Natural killer cell (primary cell): ENCODE data around the gene BICC1. TPM values are rescaled to one million over a fixed set of nuclear protein-coding genes. Genes with fewer than 3 reads are reported as not detected.

Experiments
- ATAC-seq, 3 donors: fragments of 150-1000 bp in 2 of 3; fragments of 200-7000 bp in 1 of 3; cut with Tn5 transposase; 1 replicate in 1 of 3; 2 replicates in 2 of 3; pipeline ENCODE4 v1.10.0; 2021; ENCODE audit warnings: mild to moderate bottlenecking in 2 of 3, moderate library complexity in 2 of 3
- DNase-seq, 2 donors: peaks; one replicate each; pipeline versions ENCODE4 v3.0.0 to v3.0.0-alpha.2; 2013 to 2021; ENCODE audit warnings: mixed read lengths in 1 of 2
- H3K27ac ChIP-seq: one replicate; pipeline ENCODE4 v1.5.1; 2013; ENCODE audit warnings: mild to moderate bottlenecking, low read length
- H3K27me3 ChIP-seq: one replicate; pipeline ENCODE4 v1.6.1; 2013; ENCODE audit warnings: low read length; ENCODE audit not compliant: control insufficient read depth, insufficient read depth
- H3K36me3 ChIP-seq: one replicate; pipeline ENCODE4 v1.6.1; 2013; ENCODE audit warnings: low read length; ENCODE audit not compliant: control insufficient read depth, insufficient read depth
- H3K4me1 ChIP-seq: one replicate; pipeline ENCODE4 v1.6.1; 2013; ENCODE audit warnings: low read length; ENCODE audit not compliant: control insufficient read depth, insufficient read depth
- H3K4me3 ChIP-seq: one replicate; pipeline ENCODE4 v1.5.1; 2013; ENCODE audit warnings: low read length
- H3K9me3 ChIP-seq: one replicate; pipeline ENCODE4 v1.6.1; 2013; ENCODE audit warnings: low read length; ENCODE audit not compliant: control insufficient read depth, insufficient read depth
- H3K27ac Mint-ChIP-seq, 2 donors: one replicate each; pipeline ENCODE4 v1.8.0; 2022; ENCODE audit warnings: mild to moderate bottlenecking in 2 of 2, mixed read lengths in 2 of 2, moderate library complexity in 1 of 2
- H3K27me3 Mint-ChIP-seq, 2 donors: one replicate each; pipeline ENCODE4 v1.8.0; 2022; ENCODE audit warnings: low read depth in 2 of 2, mixed read lengths in 2 of 2
- H3K36me3 Mint-ChIP-seq: one replicate; pipeline ENCODE4 v1.8.0; 2022; ENCODE audit warnings: mixed read lengths
- H3K4me1 Mint-ChIP-seq, 2 donors: one replicate each; pipeline ENCODE4 v1.8.0; 2022; ENCODE audit warnings: mixed read lengths in 2 of 2
- H3K4me3 Mint-ChIP-seq: one replicate; pipeline ENCODE4 v1.8.0; 2022; ENCODE audit warnings: mild to moderate bottlenecking, moderate library complexity, mixed read lengths
- H3K9me3 Mint-ChIP-seq, 2 donors: one replicate each; pipeline ENCODE4 v1.8.0; 2022; ENCODE audit warnings: mixed read lengths in 2 of 2
- CTCF ChIP-seq: fragments of 200-600 bp; IDR thresholded peaks from one replicate; pipeline ENCODE4 v1.8.0; 2022; ENCODE audit warnings: antibody characterized with exemption
- WGBS: methylation state at CpG from one replicate; pipeline ENCODE4 v1.1.7; 2013; ENCODE audit warnings: missing lambda C conversion rate; ENCODE audit not compliant: insufficient coverage; 5-methylcytosine and 5-hydroxymethylcytosine counted together
- intact Hi-C: fragments of 100-400 bp; cut with micrococcal nuclease; formaldehyde crosslinking; loops from one replicate; pipeline ENCODE4 v1.14.2; 2022
- total RNA-seq, 4 donors: library from RNA; stranded (reverse); fragments of 120-200 nt in 1 of 4; gene quantifications; one replicate each; pipeline versions ENCODE4 v1.2.3 to v1.2.4, GENCODE V29; 2013 to 2022

Gene BICC1
- total RNA-seq, 3 donors from 2014 or later (not counting 1 experiment from before 2014, with no cell fraction given): 0.14 TPM; not detected in 2

DNA sequence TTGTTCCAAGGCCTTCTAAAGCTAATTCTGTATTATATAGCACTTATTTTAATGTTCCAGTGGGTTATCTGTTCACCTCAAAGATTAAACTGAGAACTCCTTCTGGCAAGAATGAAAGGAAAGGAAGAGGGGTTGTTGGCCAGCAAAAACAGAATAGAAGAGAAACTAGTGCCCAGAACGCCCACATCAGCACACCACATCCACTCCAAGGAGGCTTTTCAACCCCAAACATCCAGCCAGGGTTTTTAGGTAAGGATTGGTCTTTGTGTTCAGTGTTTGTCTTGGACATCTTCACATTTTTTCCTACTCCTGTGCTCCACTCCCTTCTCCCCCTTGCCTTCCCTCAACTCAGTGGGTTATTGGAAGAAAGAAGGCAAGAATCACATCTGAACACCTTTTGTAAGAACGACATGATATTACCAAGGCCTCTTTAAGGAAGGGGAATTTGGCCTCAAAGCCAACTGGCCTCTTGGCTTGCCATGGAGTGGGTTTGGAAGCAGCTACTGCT lies 55.8 kb downstream of the BICC1 start:
- H3K9me3 Mint-ChIP-seq: peaks cover 6% of the 10 kb centered on the region in 2 donors
- no peak overlapping the region for H3K27ac Mint-ChIP-seq
- Histone ChIP-seq H3K4me3 (no peak overlapping the region), H3K9me3 (peaks cover under 1% of the 10 kb centered on the region), H3K36me3 (no peaks in the 10 kb centered on the region), H3K27ac (no peak overlapping the region), H3K27me3 (no peaks in the 10 kb centered on the region), H3K4me1 (no peaks in the 10 kb centered on the region)
- H3K27me3 Mint-ChIP-seq: no peaks in the 10 kb centered on the region
- no peak overlapping the region for H3K4me3 Mint-ChIP-seq
- H3K36me3 Mint-ChIP-seq: no peaks in the 10 kb centered on the region
- no peak for ATAC-seq
- TF ChIP-seq CTCF: no peak
- 60% methylated on average over 1 of the region's 2 CpGs for WGBS
- no peaks in the 10 kb centered on the region for H3K4me1 Mint-ChIP-seq
- DNase-seq: no peak
- intact Hi-C loops: no loop called here

DNA sequence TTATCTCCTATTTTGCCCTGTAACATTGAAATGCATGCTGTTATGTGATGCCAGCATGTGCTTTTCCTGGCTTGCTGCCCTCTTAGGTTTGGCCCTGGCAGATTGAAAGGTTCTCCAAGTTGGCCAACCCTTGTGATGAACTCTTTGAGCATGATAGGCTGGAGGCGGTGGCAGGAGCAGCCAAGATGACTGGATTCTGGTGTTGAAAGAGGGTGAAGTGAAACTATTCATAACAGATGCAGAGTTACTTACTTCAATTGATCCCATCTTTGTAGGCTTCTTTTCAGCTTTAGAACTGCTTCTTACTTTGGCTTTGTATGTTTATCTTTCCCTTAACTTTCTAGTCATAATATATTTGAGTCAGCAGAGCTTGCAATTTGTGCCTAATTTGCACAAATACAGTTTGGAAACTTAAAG lies 57.6 kb downstream of the BICC1 start:
- H3K27me3 Mint-ChIP-seq: no peaks in the 10 kb centered on the region
- Histone ChIP-seq H3K4me1 (no peaks in the 10 kb centered on the region), H3K27ac (no peak overlapping the region), H3K36me3 (no peaks in the 10 kb centered on the region), H3K9me3 (no peaks in the 10 kb centered on the region), H3K27me3 (no peaks in the 10 kb centered on the region), H3K4me3 (no peak overlapping the region)
- H3K4me1 Mint-ChIP-seq: no peaks in the 10 kb centered on the region
- no peak for TF ChIP-seq CTCF
- ATAC-seq (no peak), DNase-seq (no peak)
- intact Hi-C loops: no loop called here
- H3K4me3 Mint-ChIP-seq: no peak overlapping the region
- no peaks in the 10 kb centered on the region for H3K36me3 Mint-ChIP-seq
- H3K27ac Mint-ChIP-seq: no peak overlapping the region
- peaks cover 5% of the 10 kb centered on the region in 2 donors for H3K9me3 Mint-ChIP-seq
- no CpG with 5 or more reads among the region's 1 CpG for WGBS

DNA sequence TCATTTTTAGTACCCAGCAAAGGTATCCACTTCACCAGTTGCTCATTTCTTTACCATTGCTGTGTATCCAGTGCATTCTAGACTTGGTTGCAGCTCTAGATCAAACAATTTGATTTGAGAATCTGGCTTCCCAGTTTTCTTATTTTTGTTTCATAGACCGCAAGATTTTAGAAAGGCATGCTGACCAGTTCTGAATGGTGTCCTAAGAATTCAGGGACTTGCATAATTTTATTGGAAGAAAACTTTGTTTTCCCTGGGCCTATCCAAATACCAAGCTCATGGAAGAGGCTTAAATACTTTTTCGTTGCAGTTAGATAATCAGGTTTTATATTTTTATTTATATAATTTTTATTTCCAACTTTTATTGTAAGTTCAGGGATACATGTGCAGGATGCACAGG lies 58.3 kb downstream of the BICC1 start:
- no peaks in the 10 kb centered on the region for H3K4me1 Mint-ChIP-seq
- Histone ChIP-seq H3K27me3 (no peaks in the 10 kb centered on the region), H3K4me1 (no peaks in the 10 kb centered on the region), H3K4me3 (no peak overlapping the region), H3K27ac (no peak overlapping the region), H3K9me3 (no peaks in the 10 kb centered on the region), H3K36me3 (no peaks in the 10 kb centered on the region)
- no peaks in the 10 kb centered on the region for H3K36me3 Mint-ChIP-seq
- TF ChIP-seq CTCF: no peak
- WGBS: 80% methylated on average over 1 of the region's 2 CpGs
- no peak overlapping the region for H3K27ac Mint-ChIP-seq
- ATAC-seq: no peak
- H3K4me3 Mint-ChIP-seq: no peak overlapping the region
- DNase-seq: no peak
- intact Hi-C loops: no loop called here
- no peaks in the 10 kb centered on the region for H3K27me3 Mint-ChIP-seq
- H3K9me3 Mint-ChIP-seq: peaks cover 5% of the 10 kb centered on the region in 2 donors

GRCh38 chr10:58573144-58573543 lies 60.5 kb downstream of the BICC1 start:
- TF ChIP-seq CTCF: no peak
- no peaks in the 10 kb centered on the region for H3K36me3 ChIP-seq
- Mint-ChIP-seq H3K4me1 (no peaks in the 10 kb centered on the region), H3K4me3 (no peak overlapping the region), H3K36me3 (no peaks in the 10 kb centered on the region), H3K9me3 (peaks cover 5% of the 10 kb centered on the region in 2 donors), H3K27me3 (no peaks in the 10 kb centered on the region), H3K27ac (no peak overlapping the region)
- H3K4me1 ChIP-seq: no peaks in the 10 kb centered on the region
- DNase-seq (no peak), ATAC-seq (no peak)
- WGBS: 92% methylated on average over 1 of the region's 1 CpG
- no peaks in the 10 kb centered on the region for H3K27me3 ChIP-seq
- no peak overlapping the region for H3K27ac ChIP-seq
- intact Hi-C loops: no loop called here
- H3K9me3 ChIP-seq: no peaks in the 10 kb centered on the region
- no peak overlapping the region for H3K4me3 ChIP-seq
